HG02885 (cell line): Measurements from ENCODE around the gene BACE1-AS.
"Not testable (repeated sequence)": the region's sequence is repeated elsewhere in the genome, so short reads cannot be mapped to it uniquely, and the experiment has no call there.

Source experiments
- ATAC-seq: cut with Tn5 transposase; IDR thresholded peaks from one replicate; pipeline ENCODE4 v1.9.1; 2021; ENCODE audit warnings: mild to moderate bottlenecking; ENCODE audit not compliant: unreplicated experiment, poor library complexity

The BACE1-AS gene

DNA sequence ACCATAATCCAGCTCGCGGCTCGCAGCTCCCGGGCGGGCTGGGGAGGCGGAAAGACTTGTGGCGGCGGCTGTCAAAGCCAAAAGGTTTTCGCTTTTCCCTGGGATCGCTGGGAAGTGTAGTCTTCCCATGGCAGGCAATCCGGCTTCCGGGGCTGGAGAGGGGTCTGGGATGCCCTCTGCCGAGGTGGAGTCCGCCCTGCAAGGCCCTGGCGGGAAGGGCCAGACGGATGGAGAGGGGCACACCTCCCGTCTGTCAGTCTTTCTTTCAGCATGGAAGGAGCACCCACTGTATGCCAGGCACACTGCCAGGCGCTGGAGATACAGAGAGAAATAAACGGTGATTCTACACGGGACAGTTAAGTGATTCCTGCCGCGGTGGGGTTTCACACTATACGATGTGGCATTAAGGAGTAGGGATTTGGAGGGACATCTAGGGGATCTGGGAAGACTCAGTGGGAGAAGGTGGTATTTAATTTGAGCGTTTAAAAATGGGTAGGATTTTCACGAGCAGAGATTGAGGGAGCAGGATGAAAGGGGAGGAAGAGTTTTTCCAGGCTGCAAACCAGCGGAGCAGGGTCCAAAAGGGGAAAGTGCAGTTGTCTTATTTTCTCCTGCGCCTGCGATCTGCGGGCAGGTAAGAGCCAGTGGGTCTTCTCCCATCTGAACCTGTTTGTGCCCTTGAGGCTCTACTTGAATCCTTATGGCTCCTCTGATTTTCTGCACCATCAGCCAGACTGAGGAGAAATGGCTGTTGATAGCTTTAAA lies 25.2 kb downstream of the BACE1-AS start, which contains the start of gene BACE1:
Gene BACE1 (minus strand): TSS at position 60 of the 765 bp plus-strand sequence. CDS start 461 bp downstream, outside the sequence.
- ATAC-seq, result no peak

DNA sequence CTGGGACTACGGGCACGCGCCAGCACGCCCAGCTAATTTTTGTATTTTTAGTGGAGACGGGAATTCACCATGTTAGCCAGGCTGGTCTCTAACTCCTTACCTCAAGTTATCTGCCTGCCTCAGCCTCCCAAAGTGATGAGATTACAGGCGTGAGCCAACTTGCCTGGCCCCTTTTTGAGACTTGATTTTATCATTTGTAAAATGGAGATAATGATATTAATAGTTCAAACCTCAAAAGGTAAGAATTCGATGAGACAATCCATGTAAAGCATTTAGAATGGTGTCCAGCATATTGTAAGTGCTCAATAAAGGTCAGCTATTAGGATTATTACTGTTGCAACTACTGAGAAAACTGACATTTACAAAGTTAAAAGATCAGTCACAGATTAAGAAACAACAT lies 27.6 kb downstream of the BACE1-AS start:
- no peak for ATAC-seq

DNA sequence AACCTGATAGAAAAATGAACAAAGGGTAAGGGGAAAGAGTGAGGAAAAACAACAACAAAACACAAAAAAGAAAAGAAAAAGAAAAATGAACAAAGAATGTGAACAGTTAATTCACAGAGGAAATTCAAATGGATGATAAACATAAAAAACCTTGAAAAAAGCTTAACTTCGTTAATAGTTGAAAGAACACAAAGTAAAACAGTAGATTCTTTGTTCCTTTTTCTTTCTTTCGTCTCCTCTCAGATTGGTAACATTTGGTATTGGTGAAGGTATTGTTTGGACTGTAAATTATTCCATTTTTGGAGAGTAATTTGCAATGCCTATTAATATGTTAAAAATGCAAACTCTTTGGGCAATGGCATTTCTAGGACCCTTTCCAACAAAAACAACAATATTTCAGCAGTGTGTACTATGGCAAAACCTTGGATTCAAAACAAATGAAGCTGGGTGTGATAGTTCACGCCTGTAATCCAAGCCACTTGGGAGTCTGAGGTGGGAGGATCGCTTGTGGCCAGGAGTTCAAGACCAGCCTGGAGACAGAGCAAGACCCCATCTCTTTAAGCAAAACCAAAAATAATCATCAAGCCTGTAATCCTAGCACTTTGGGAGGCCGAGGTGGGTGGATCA lies 28.2 kb downstream of the BACE1-AS start:
- ATAC-seq, result no peak

DNA sequence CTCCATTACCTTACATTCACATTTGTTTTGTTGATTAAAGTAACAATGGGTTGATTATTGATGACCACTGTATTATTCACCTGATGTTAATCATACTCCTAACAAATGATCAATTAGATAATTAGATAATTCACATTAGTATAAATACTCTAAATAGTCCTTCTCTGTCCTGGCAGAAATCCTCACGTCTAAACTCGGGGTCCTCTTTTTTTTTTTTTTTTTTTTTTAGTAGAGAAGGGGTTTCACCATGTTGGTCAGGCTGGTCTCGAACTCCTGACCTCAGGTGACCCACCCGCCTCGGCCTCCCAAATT lies 36.1 kb downstream of the BACE1-AS start:
- ATAC-seq, result not testable (repeated sequence)

DNA sequence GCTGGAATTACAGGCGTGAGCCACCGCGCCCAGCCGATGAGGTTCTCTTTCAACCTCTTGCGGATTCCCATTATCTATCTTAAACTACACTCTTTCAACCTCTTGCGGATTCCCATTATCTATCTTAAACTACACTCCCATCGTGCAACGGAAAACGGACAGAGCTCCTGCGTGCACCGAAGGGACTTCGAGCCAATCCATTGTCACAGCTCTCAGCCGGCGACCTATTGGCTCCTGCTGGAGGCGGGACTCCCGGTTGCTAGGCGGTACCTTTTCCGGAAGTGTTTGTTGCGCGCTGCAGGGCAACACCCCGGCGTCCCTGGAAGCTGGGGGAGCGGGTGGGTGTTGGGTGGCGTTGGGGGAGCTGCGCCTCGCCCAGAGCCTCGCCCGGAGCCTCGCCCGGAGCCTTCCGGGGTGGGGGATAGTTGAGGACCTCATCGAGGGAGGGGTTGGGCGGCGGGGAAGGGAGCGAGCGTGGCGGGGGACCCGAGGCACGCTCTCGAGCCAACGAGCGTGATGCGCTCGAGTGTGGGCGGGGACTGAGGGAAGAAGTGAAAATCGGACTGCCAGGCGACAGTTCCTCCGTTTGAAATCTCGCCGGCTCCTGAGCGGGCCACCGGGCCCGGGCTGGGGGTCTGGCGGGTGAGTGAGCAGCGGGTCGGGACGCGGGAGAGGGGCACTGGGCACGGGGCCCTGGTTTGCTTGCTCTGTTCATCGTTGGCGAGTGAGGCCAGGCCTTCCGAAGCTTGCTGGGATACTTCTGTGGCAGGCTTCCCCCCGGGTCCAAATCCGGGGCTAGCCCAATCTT lies 36.6 kb downstream of the BACE1-AS start, which contains the start of gene CEP164:
Gene CEP164 (plus strand): TSS at position 288 of the 808 bp plus-strand sequence. CDS start 10,733 bp downstream, outside the sequence.
- ATAC-seq, result peak; percentile 98

DNA sequence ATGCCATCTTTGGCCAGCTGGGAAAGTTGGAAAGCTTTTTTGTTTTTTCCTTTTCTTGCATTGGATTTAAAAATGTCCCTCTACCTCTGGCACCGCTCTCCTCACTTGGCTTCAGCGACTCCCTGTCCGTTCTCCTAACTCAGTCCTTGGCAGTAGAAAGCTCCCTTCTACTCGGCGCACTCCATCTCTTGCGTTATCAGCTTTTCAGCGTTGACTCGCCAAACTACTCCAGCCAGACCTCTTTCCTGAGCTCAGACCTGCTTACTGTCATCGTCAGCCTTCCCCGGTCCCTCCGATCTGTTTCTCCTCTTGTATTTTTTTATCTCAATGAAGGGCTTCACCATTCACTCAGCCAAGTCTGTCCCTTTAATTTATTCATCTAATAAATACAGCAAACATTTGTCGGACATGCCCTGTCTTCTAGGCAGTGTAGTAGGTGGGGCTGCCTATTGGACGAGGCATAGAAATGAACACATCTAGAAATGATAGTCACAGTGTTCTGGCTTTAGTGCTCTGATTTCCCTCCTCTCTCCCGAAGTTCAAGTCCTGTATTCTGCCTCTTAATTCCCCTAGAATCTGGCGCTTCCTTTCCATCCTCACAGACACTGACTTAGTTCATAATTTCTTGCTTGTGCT lies 37.3 kb downstream of the BACE1-AS start:
- ATAC-seq, result peak; percentile 10

DNA sequence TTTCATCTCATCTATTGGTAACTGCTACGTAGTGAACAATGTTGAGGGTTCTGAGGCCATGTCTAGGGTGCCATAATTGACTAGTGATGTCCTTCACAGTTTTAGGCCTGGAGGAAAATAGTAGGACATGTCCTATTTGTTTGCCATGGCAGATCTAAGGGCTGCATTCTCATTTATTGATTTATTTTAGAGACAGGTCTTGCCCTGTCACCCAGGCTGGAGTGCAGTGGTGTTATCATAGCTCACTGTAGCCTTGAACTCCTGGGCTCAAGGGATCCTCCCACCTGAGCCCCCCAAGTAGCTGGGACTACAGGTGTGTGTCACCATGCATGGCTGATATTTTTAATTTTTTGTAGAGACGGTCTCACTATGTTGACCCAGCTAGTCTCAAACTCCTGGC lies 41.7 kb downstream of the BACE1-AS start:
- ATAC-seq, result no peak

DNA sequence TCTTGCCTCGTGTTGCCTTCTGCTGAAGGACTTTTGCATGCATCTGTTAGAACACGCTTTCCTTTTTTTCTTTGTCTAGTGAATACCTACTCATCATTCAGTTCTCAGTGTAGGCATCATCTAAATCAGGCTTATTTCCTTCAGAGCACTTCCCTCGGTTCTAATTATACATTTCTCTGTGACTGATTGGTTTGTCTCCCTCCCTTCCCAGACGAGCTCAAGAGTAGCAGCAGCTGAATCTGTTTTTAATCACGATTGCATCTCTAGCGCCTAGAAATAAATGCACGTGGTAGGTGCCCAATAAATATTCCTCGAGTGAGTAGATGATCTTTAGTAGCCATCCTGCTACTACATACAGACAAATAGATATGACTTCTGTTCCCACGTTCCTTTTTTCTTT lies 42.8 kb downstream of the BACE1-AS start:
- no peak for ATAC-seq

DNA sequence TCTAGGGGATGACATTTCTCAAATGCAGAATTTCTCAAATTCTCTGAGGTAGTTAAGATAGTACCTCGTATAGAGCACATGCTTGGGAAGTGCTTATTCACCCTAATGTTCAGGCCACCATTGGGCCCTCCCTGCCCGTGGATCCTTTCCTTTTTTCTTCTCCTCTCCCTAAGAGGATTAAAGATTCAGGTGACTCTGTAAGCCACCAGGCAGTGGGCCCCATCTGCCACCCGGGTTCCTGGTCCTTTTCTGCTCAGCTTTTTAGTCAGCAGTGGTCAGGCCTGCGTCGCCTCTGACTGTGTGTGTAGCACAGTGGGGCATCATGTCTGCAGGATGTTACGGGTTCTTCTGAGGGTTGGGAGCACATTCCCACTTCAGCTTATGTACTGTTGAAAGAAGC lies 43.8 kb downstream of the BACE1-AS start:
- ATAC-seq, result no peak

DNA sequence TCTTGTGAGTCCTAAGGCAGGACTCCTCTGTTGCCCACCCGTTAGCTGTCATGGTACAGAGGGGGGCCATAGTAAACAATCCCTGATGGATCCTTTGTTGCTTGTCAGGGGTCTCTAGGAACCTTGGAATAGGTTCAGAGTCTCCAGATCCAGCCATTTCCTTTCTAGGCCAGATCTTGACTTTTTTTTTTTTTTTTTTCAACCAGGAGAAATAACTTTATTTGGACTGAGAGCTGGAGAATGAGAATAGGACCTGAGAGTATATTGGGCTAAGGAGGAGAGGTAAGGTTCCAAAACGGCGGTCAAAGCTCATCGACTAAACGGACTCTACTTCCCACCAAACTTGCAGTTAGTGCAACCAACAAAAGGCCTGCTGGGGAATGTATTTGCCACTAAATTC lies 44.3 kb downstream of the BACE1-AS start:
- ATAC-seq, result no peak

DNA sequence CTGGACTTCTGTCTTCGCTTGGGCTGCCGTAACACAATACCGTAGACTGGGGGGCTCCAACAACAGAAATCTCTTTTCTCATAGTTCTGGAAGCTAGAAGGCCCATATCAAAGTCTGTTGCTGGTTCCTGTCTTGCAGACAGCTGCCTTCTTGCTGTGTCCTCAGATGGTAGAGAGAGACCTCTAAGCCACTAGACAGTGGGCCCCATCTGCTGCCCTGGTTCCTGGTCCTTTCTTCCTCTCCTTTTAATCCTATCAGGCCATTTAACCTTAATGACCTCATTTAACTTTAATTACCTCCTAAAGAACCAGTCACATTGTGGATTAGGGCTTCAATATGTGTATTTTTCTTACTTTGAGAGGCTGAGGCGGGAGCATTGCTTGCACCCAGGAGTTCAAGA lies 45.9 kb downstream of the BACE1-AS start:
- ATAC-seq, result no peak
